Caco-2 (cell line): ENCODE measurements around the gene ABHD16B. TPM values are rescaled to one million over a fixed set of nuclear protein-coding genes. Genes with fewer than 3 reads are reported as not detected.
A peak's percentile ranks its signal among the peaks of the same experiment; 100 is the strongest.

Experiments used
- BruUV-seq: library from RNA; stranded (reverse); fragments of 400-500 nt; replicated peaks from 2 replicates; lab custom pipeline; 2021; lab: Mats Ljungman, UMichigan
- CTCF ChIA-PET: fragments of 300-600 bp; sonication (Branson Sonifier 250); formaldehyde crosslinking; loops from one replicate; lab custom pipeline; 2022; ENCODE audit warnings: antibody characterized with exemption; lab: Charles Lee
- POLR2A ChIA-PET: fragments of 300-600 bp; sonication (Branson Sonifier 250); formaldehyde crosslinking; loops from one replicate; lab custom pipeline; 2022; ENCODE audit warnings: antibody characterized with exemption; lab: Charles Lee
- DNase-seq, 2 experiments: peaks; one replicate each; pipeline versions ENCODE4 v3.0.0 to v3.0.0-alpha.2; 2020 to 2022
- H3K27me3 ChIP-seq: replicated peaks from 2 replicates; pipeline ENCODE4 v1.6.0; 2011; ENCODE audit warnings: low read length; ENCODE audit not compliant: control insufficient read depth, insufficient read depth
- H3K36me3 ChIP-seq: 2 replicates; pipeline ENCODE4 v1.5.1; 2011; ENCODE audit warnings: low read length; ENCODE audit not compliant: control insufficient read depth, insufficient read depth
- H3K4me1 ChIP-seq: fragments of 250-450 bp; sonication (Bioruptor Pico); 2 replicates; pipeline ENCODE4 v1.5.1; 2020; ENCODE audit warnings: mild to moderate bottlenecking
- H3K4me3 ChIP-seq: 2 replicates; pipeline ENCODE4 v1.5.1; 2011; ENCODE audit warnings: low read depth, mild to moderate bottlenecking, control low read depth, low read length
- H3K9me3 ChIP-seq: fragments of 250-450 bp; sonication (Bioruptor Pico); 2 replicates; pipeline ENCODE4 v1.5.1; 2020; ENCODE audit warnings: mild to moderate bottlenecking, moderate library complexity
- H3K27ac Mint-ChIP-seq: one replicate; pipeline ENCODE4 v1.8.0; 2022; ENCODE audit warnings: mixed read lengths; ENCODE audit not compliant: unreplicated experiment
- H3K27me3 Mint-ChIP-seq: one replicate; pipeline ENCODE4 v1.8.0; 2022; ENCODE audit warnings: mixed read lengths; ENCODE audit not compliant: insufficient read depth, unreplicated experiment
- H3K36me3 Mint-ChIP-seq: one replicate; pipeline ENCODE4 v1.8.0; 2022; ENCODE audit warnings: mild to moderate bottlenecking, mixed read lengths; ENCODE audit not compliant: insufficient read depth, unreplicated experiment
- H3K4me1 Mint-ChIP-seq: one replicate; pipeline ENCODE4 v1.8.0; 2022; ENCODE audit warnings: low read depth, mixed read lengths; ENCODE audit not compliant: unreplicated experiment
- H3K4me3 Mint-ChIP-seq: one replicate; pipeline ENCODE4 v1.8.0; 2022; ENCODE audit warnings: mild to moderate bottlenecking, moderate library complexity, mixed read lengths; ENCODE audit not compliant: unreplicated experiment
- H3K9me3 Mint-ChIP-seq: one replicate; pipeline ENCODE4 v1.8.0; 2022; ENCODE audit warnings: mixed read lengths; ENCODE audit not compliant: unreplicated experiment
- intact Hi-C: fragments of 100-400 bp; cut with micrococcal nuclease; formaldehyde crosslinking; loops from one replicate; pipeline ENCODE4 v1.10.0; 2022; ENCODE audit not compliant: unreplicated experiment
- total RNA-seq: library from RNA; stranded (reverse); gene quantifications from 2 replicates; pipeline ENCODE4 v1.2.3, GENCODE V29; 2022
- TF ChIP-seq, protein P1 (sequence below), 2 experiments: fragments of 200-600 bp in 1 of 2; IDR thresholded peaks; 1 replicate in 1 of 2; 2 replicates in 1 of 2; pipeline versions ENCODE4 v1.5.1 to v1.8.0; 2011 to 2022; ENCODE audit warnings: antibody characterized with exemption in 1 of 2, control low read depth in 1 of 2, inconsistent platforms in 1 of 2, low read depth in 1 of 2, low read length in 1 of 2, mild to moderate bottlenecking in 1 of 2, moderate library complexity in 1 of 2; ENCODE audit not compliant: insufficient read depth in 1 of 2, severe bottlenecking in 1 of 2, unreplicated experiment in 1 of 2

The ABHD16B gene
- total RNA-seq, 1 experiment from 2014 or later, result 0.27 TPM

DNA sequence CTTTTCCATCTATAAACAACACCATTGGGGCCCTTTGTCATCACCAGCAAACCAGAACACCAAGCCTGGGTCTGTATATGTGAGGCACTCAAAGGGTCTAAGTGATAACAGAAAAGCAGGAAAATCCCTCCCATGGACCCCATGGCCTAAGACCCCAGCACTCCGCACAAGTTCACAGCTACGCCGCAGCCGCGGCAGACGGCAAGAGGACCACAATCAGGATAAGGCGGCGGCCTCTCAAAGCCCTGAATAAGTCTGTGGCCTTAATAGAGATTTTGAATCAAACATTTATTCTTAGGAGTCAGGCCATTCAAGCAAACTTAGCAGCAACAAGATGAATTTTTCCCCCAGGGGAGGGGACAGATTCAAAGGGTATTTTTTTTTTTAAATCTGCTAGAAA is 33.2 kb upstream of the ABHD16B start:
- no peak overlapping the region for H3K27ac Mint-ChIP-seq
- H3K36me3 ChIP-seq, result no peaks in the 10 kb centered on the region
- H3K9me3 Mint-ChIP-seq, result no peaks in the 10 kb centered on the region
- POLR2A ChIA-PET, result no interaction called here
- H3K4me1 Mint-ChIP-seq, result peaks cover 22% of the 10 kb centered on the region
- TF ChIP-seq, protein P1, sequence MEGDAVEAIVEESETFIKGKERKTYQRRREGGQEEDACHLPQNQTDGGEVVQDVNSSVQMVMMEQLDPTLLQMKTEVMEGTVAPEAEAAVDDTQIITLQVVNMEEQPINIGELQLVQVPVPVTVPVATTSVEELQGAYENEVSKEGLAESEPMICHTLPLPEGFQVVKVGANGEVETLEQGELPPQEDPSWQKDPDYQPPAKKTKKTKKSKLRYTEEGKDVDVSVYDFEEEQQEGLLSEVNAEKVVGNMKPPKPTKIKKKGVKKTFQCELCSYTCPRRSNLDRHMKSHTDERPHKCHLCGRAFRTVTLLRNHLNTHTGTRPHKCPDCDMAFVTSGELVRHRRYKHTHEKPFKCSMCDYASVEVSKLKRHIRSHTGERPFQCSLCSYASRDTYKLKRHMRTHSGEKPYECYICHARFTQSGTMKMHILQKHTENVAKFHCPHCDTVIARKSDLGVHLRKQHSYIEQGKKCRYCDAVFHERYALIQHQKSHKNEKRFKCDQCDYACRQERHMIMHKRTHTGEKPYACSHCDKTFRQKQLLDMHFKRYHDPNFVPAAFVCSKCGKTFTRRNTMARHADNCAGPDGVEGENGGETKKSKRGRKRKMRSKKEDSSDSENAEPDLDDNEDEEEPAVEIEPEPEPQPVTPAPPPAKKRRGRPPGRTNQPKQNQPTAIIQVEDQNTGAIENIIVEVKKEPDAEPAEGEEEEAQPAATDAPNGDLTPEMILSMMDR (IDR thresholded peaks at IDR 0.05; ENCODE audit: insufficient read depth in 1 of 2, low read depth in 1 of 2, low read length in 1 of 2, severe bottlenecking in 1 of 2, unreplicated experiment in 1 of 2), result no peak
- CTCF ChIA-PET, result no interaction called here
- peaks cover 9% of the 10 kb centered on the region for H3K27me3 Mint-ChIP-seq
- H3K4me3 Mint-ChIP-seq, result no peak overlapping the region
- H3K9me3 ChIP-seq, result no peaks in the 10 kb centered on the region
- H3K36me3 Mint-ChIP-seq, result peaks cover 6% of the 10 kb centered on the region
- H3K27me3 ChIP-seq, result peaks cover 11% of the 10 kb centered on the region
- intact Hi-C loops, result no loop called here
- no peak overlapping the region for H3K4me3 ChIP-seq
- DNase-seq, result no peak
- H3K4me1 ChIP-seq, result peaks cover 31% of the 10 kb centered on the region
- BruUV-seq, result no TSS peak

DNA sequence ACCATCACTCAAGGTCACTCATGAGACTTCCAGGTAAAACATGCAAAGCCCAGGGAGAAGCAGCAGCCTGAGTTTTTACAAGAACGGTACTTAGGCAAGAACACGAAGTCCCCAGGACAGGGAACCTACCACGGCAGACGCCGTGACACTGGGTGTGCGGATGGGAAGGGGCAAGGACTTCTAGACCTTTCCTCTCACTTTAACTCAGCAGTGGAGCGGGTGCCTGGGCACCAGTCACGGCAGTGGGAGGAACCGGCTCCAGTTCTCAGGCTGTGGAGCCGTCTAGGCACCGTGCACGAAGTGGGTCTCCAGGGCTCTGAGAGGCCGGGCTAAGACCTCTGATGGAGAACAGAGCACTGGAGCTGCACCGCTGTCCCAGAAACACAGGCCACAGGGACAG is 32.8 kb upstream of the ABHD16B start:
- Mint-ChIP-seq H3K9me3 (no peaks in the 10 kb centered on the region), H3K36me3 (peaks cover 6% of the 10 kb centered on the region), H3K4me1 (peaks cover 19% of the 10 kb centered on the region), H3K4me3 (no peak overlapping the region), H3K27me3 (peaks cover 9% of the 10 kb centered on the region), H3K27ac (no peak overlapping the region)
- intact Hi-C loops, result no loop called here
- BruUV-seq, result no TSS peak
- Histone ChIP-seq H3K36me3 (no peaks in the 10 kb centered on the region), H3K4me3 (no peak overlapping the region), H3K9me3 (no peaks in the 10 kb centered on the region), H3K27me3 (peaks cover 11% of the 10 kb centered on the region), H3K4me1 (peaks cover 29% of the 10 kb centered on the region)
- no peak for DNase-seq
- TF ChIP-seq, protein P1 (IDR thresholded peaks at IDR 0.05; ENCODE audit: insufficient read depth in 1 of 2, low read depth in 1 of 2, low read length in 1 of 2, severe bottlenecking in 1 of 2, unreplicated experiment in 1 of 2), result no peak
- POLR2A ChIA-PET, result no interaction called here
- CTCF ChIA-PET, result no interaction called here

DNA sequence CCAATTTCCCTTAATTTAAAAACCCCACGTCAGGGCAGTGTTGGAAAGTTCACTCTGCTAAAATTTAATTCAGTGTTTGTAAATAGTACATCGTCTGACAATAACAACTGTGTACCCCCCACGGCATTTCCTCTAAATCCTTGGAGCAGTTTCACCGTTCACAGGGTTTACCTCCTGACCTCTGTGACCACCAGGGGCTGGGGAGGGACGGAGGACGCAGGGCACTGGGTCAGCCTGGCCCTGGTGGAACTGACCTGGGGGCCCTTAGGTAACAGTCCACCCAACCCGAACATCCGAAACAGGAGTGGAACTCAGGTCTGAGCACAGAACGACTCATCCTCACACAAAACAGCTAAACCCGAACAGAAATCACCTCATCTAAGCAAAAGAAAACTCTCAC is 32.3 kb upstream of the ABHD16B start:
- BruUV-seq, result no TSS peak
- H3K4me1 Mint-ChIP-seq, result peaks cover 15% of the 10 kb centered on the region
- H3K27me3 Mint-ChIP-seq, result peaks cover 9% of the 10 kb centered on the region
- peaks cover 6% of the 10 kb centered on the region for H3K36me3 Mint-ChIP-seq
- Histone ChIP-seq H3K9me3 (no peaks in the 10 kb centered on the region), H3K4me1 (peaks cover 25% of the 10 kb centered on the region), H3K4me3 (no peak overlapping the region), H3K36me3 (no peaks in the 10 kb centered on the region), H3K27me3 (peaks cover 11% of the 10 kb centered on the region)
- no peak for DNase-seq
- TF ChIP-seq, protein P1 (IDR thresholded peaks at IDR 0.05; ENCODE audit: insufficient read depth in 1 of 2, low read depth in 1 of 2, low read length in 1 of 2, severe bottlenecking in 1 of 2, unreplicated experiment in 1 of 2), result no peak
- ChIA-PET CTCF (no interaction called here), POLR2A (interaction anchor here (0.6 kb wide), 1 partner anchor 147 kb away, joined by 3 read pairs; no protein-coding TSS in a partner anchor)
- H3K9me3 Mint-ChIP-seq, result no peaks in the 10 kb centered on the region
- no peak overlapping the region for H3K27ac Mint-ChIP-seq
- H3K4me3 Mint-ChIP-seq, result peak overlapping the region; percentile 71
- intact Hi-C loops, result no loop called here
